T-helper 9 cell (primary cell): ENCODE measurements around the gene KHNYN.

Experiments
- DNase-seq: peaks from one replicate; pipeline ENCODE4 v3.0.0-alpha.2; 2020

Gene KHNYN

GRCh38 chr14:24401810-24402702, 27.7 kb upstream of the KHNYN start:
- no peak for DNase-seq

GRCh38 chr14:24403294-24403998, 26.3 kb upstream of the KHNYN start:
- DNase-seq = no peak

GRCh38 chr14:24404814-24405213, 24.9 kb upstream of the KHNYN start:
- DNase-seq = no peak

- no peak for DNase-seq
Observed at GRCh38 chr14:24406416-24406815, 23.3 kb upstream of the KHNYN start.

GRCh38 chr14:24407608-24408325, 22.0 kb upstream of the KHNYN start:
- DNase-seq = no peak

GRCh38 chr14:24408764-24409163, 21.0 kb upstream of the KHNYN start:
- DNase-seq = no peak

- no peak for DNase-seq
Observed at GRCh38 chr14:24409192-24409591, 20.6 kb upstream of the KHNYN start.

- no peak for DNase-seq
Observed at GRCh38 chr14:24409956-24410355, 19.8 kb upstream of the KHNYN start.

- no peak for DNase-seq
Observed at GRCh38 chr14:24411443-24412389, 18.0 kb upstream of the KHNYN start.

- no peak for DNase-seq
Observed at GRCh38 chr14:24414077-24414476, 15.7 kb upstream of the KHNYN start.

- no peak for DNase-seq
Observed at GRCh38 chr14:24414732-24415420, 14.9 kb upstream of the KHNYN start.

GRCh38 chr14:24415421-24416253, 14.1 kb upstream of the KHNYN start:
- DNase-seq = no peak

GRCh38 chr14:24416254-24416931, 13.4 kb upstream of the KHNYN start:
- DNase-seq = no peak

GRCh38 chr14:24416932-24417619, 12.7 kb upstream of the KHNYN start:
- no peak for DNase-seq

GRCh38 chr14:24417832-24418491, 11.8 kb upstream of the KHNYN start:
- DNase-seq = no peak

- DNase-seq = no peak
Observed at GRCh38 chr14:24418492-24418873, 11.3 kb upstream of the KHNYN start.

- no peak for DNase-seq
Observed at GRCh38 chr14:24422261-24422660, 7.5 kb upstream of the KHNYN start.

- no peak for DNase-seq
Observed at GRCh38 chr14:24422694-24423601, 6.8 kb upstream of the KHNYN start.
